Psoas muscle (tissue), 8 donors: Measurements from ENCODE around the gene TLE7. TPM values are rescaled to one million over a fixed set of nuclear protein-coding genes. Genes with fewer than 3 reads are reported as not detected.

Source experiments
- ATAC-seq, 4 donors: fragments of 200-7000 bp; cut with Tn5 transposase; one replicate each; pipeline ENCODE4 v1.9.1; 2020; ENCODE audit warnings: moderate library complexity in 3 of 4, mild to moderate bottlenecking in 2 of 4
- DNase-seq, 2 donors: peaks; one replicate each; pipeline ENCODE4 v3.0.0-alpha.2; 2020
- H3K27ac ChIP-seq: fragments of 200-600 bp; one replicate; pipeline ENCODE4 v1.8.0; 2022
- H3K27me3 ChIP-seq, 3 donors: fragments of 200-600 bp in 1 of 3; one replicate each; pipeline versions ENCODE4 v1.6.1 to v1.8.0; 2013 to 2022; ENCODE audit warnings: low read length in 2 of 3, mild to moderate bottlenecking in 2 of 3, moderate library complexity in 1 of 3; ENCODE audit not compliant: insufficient read depth in 3 of 3
- H3K36me3 ChIP-seq, 2 donors: fragments of 200-600 bp in 1 of 2; one replicate each; pipeline versions ENCODE4 v1.6.1 to v1.8.0; 2013 to 2022; ENCODE audit warnings: low read depth in 1 of 2, mild to moderate bottlenecking in 1 of 2, moderate library complexity in 1 of 2; ENCODE audit not compliant: insufficient read depth in 1 of 2
- H3K4me1 ChIP-seq: fragments of 200-600 bp; one replicate; pipeline ENCODE4 v1.8.0; 2022
- H3K4me3 ChIP-seq: fragments of 200-600 bp; one replicate; pipeline ENCODE4 v1.8.0; 2022; ENCODE audit warnings: mild to moderate bottlenecking
- H3K9me3 ChIP-seq: fragments of 200-600 bp; one replicate; pipeline ENCODE4 v1.8.0; 2022
- CTCF ChIP-seq: fragments of 200-600 bp; IDR thresholded peaks from one replicate; pipeline ENCODE4 v1.8.0; 2022; ENCODE audit warnings: antibody characterized with exemption
- WGBS, 3 donors: extraction: QIAGEN DNeasy Blood & Tissue Kit; methylation state at CpG; one replicate each; pipeline versions ENCODE4 v1.1.6 to v1.1.7; 2013; 5-methylcytosine and 5-hydroxymethylcytosine counted together
- intact Hi-C, 2 donors: fragments of 100-400 bp; cut with DNase I; formaldehyde crosslinking; loops; one replicate each; pipeline versions ENCODE4 v1.11.0 to v1.14.2; 2022
- polyA plus RNA-seq, 3 donors: library from polyadenylated mRNA; stranded (reverse); fragments of 200-250 nt; gene quantifications; one replicate each; pipeline ENCODE4 v1.2.3, GENCODE V29; 2013
- total RNA-seq, 4 donors: library from RNA; stranded (reverse); fragmentation: NEBNext Ultra II Directional in 2 of 4; extraction: Animal tissue kit (Norgen Biotek cat#: 25700) in 2 of 4; gene quantifications; one replicate each; pipeline versions ENCODE4 v1.2.1 to v1.2.4, GENCODE V29; 2021 to 2023
- donor health status: healthy with polysubstance abuse.
- donor health status: DM: no; HTN: no; CAD: no; lungs with moderate emphysema.
- donor health status: Bipolar disorder and iron deficiency.
- donor health status: healthy.
- donor health status: DM: yes; HTN: yes; CAD: no.
- donor health status: DM: no; HTN: no; CAD: no.
- donor health status: DM: no; HTN: no; CAD: no.
- donor health status: DM: yes; HTN: yes; CAD: no.

The TLE7 gene
- total and polyA plus RNA-seq, 7 donors, result not detected

GRCh38 chr16:71467810-71468209 lies 26.0 kb upstream of the TLE7 start:
- no peak for TF ChIP-seq CTCF
- H3K4me3 ChIP-seq, result no peak overlapping the region
- H3K4me1 ChIP-seq, result no peaks in the 10 kb centered on the region
- H3K27ac ChIP-seq, result no peak overlapping the region
- no peaks in the 10 kb centered on the region for H3K27me3 ChIP-seq
- intact Hi-C loops, result no loop called here
- 21 to 33% (median 29%) methylated on average over 8 to 9 of the region's 9 CpGs for WGBS, 3 donors
- peaks cover 4 to 29% of the 10 kb centered on the region in 2 donors for H3K36me3 ChIP-seq
- DNase-seq (no peak), ATAC-seq (no peak)
- no peaks in the 10 kb centered on the region for H3K9me3 ChIP-seq

- H3K36me3 ChIP-seq, result peaks cover 0 to 1% of the 10 kb centered on the region in 2 donors
- WGBS, 3 donors, result 54 to 77% (median 62%) methylated on average over 1 of the region's 1 CpG
- H3K4me1 ChIP-seq, result peaks cover 12% of the 10 kb centered on the region
- H3K9me3 ChIP-seq, result no peaks in the 10 kb centered on the region
- no peaks in the 10 kb centered on the region for H3K27me3 ChIP-seq
- no peak for TF ChIP-seq CTCF
- intact Hi-C loops, result no loop called here
- ATAC-seq (no peak), DNase-seq (no peak)
- H3K4me3 ChIP-seq, result no peak overlapping the region
- H3K27ac ChIP-seq, result no peak overlapping the region
Observed at GRCh38 chr16:71464231-71464630, 22.4 kb upstream of the TLE7 start.

- H3K27ac ChIP-seq, result peak within 1 kb of the TSS; percentile 89
- peak; percentile 83 to 92 for DNase-seq
- peak; percentile 100 for ATAC-seq
- no peaks in the 10 kb centered on the region for H3K36me3 ChIP-seq
- H3K4me1 ChIP-seq, result peaks cover 12% of the 10 kb centered on the region
- intact Hi-C loops, result loop anchor here (1.0 kb wide), 1 partner anchor 22 kb away; no protein-coding TSS in a partner anchor
- WGBS, 3 donors, result 0 to 1% (median 0%) methylated on average over 45 to 52 of the region's 52 CpGs
- H3K9me3 ChIP-seq, result no peaks in the 10 kb centered on the region
- H3K4me3 ChIP-seq, result peak within 1 kb of the TSS; percentile 98
- peak; percentile 5 for TF ChIP-seq CTCF
- H3K27me3 ChIP-seq, result no peaks in the 10 kb centered on the region
Observed at GRCh38 chr16:71461686-71462648, 20.1 kb upstream of the TLE7 start, which contains the start of gene ZNF23. TSS of gene ZNF23 (minus strand) at chr16:71462247. CDS start at chr16:71456796, 5,451 bp downstream.

- Histone ChIP-seq H3K27ac (no peak overlapping the region), H3K36me3 (peaks cover 0 to 7% of the 10 kb centered on the region in 2 donors), H3K4me3 (peak overlapping the region; percentile 98), H3K27me3 (no peaks in the 10 kb centered on the region), H3K4me1 (peaks cover 12% of the 10 kb centered on the region), H3K9me3 (no peaks in the 10 kb centered on the region)
- no peak for TF ChIP-seq CTCF
- DNase-seq (no peak), ATAC-seq (no peak)
- WGBS, 3 donors, result 93 to 100% (median 94%) methylated on average over 1 of the region's 1 CpG
- intact Hi-C loops, result no loop called here
Observed at GRCh38 chr16:71460941-71461340, 19.1 kb upstream of the TLE7 start.
